ENCODE results near the gene ASNSD1. TPM values are rescaled to one million over a fixed set of nuclear protein-coding genes. Genes with fewer than 3 reads are reported as not detected.

Gene ASNSD1
- total and polyA plus RNA-seq, 2 of the 13 experiments (the other 11 are each of a cell fraction or from before 2014, with no cell fraction given) = 35.1 to 96.6 TPM

GRCh38 chr2:189641002-189641401 is 20.3 kb upstream of the ASNSD1 start:
- H2AFZ ChIP-seq (ENCODE audit: low read length) = no peak overlapping the region
- POLR2A ChIA-PET = no interaction called here
- no peak for TF ChIP-seq ZNF180 (CRISPR knock-in tag; IDR thresholded peaks at IDR 0.05; ENCODE audit: borderline replicate concordance, low read depth)
- TF ChIP-seq ZNF10 (CRISPR knock-in tag; IDR thresholded peaks at IDR 0.05; ENCODE audit: borderline replicate concordance, low read depth) = no peak
- TF ChIP-seq ISL2 (CRISPR knock-in tag; IDR thresholded peaks at IDR 0.05) = no peak
- no peak for TF ChIP-seq HIC2 (CRISPR knock-in tag; IDR thresholded peaks at IDR 0.05; ENCODE audit: low read depth)
- no peak for TF ChIP-seq E2F5 (CRISPR knock-in tag; conservative IDR thresholded peaks at IDR 0.05)
- no peak for TF ChIP-seq MBD4 (IDR thresholded peaks at IDR 0.05; ENCODE audit: borderline replicate concordance, low read length)
- no peak for TF ChIP-seq NONO (IDR thresholded peaks at IDR 0.05)
- no peak for TF ChIP-seq NONO (CRISPR knock-in tag; conservative IDR thresholded peaks at IDR 0.05)
- no peak for TF ChIP-seq STAT6 (CRISPR knock-in tag; IDR thresholded peaks at IDR 0.05; ENCODE audit: borderline replicate concordance)
- TF ChIP-seq ZNF430 (CRISPR knock-in tag; IDR thresholded peaks at IDR 0.05) = no peak
- TF ChIP-seq PAWR (CRISPR knock-in tag; IDR thresholded peaks at IDR 0.05; ENCODE audit: borderline replicate concordance) = no peak
- no peak for TF ChIP-seq JUNB (CRISPR knock-in tag; IDR thresholded peaks at IDR 0.05; ENCODE audit: borderline replicate concordance)
- TF ChIP-seq ZNF18 (CRISPR knock-in tag; IDR thresholded peaks at IDR 0.05; ENCODE audit: insufficient replicate concordance) = no peak
- TF ChIP-seq TGIF2 (CRISPR knock-in tag; IDR thresholded peaks at IDR 0.05) = no peak
- TF ChIP-seq ZBTB38 (CRISPR knock-in tag; IDR thresholded peaks at IDR 0.05) = no peak
- TF ChIP-seq MZF1 (CRISPR knock-in tag; IDR thresholded peaks at IDR 0.05; ENCODE audit: borderline replicate concordance) = no peak
- no peak for TF ChIP-seq ZNF747 (CRISPR knock-in tag; IDR thresholded peaks at IDR 0.05; ENCODE audit: borderline replicate concordance)
- no peak for TF ChIP-seq ATF4 (CRISPR knock-in tag; IDR thresholded peaks at IDR 0.05)

More at GRCh38 chr2:189641002-189641401, 20.3 kb upstream of the ASNSD1 start:
- Histone ChIP-seq H3K4me3 (replicated peaks in 1 of 3; ENCODE audit: insufficient read depth in 1 of 3, low read depth in 2 of 3, low read length in 3 of 3) (no peak overlapping the region), H3K4me1 (ENCODE audit: insufficient read depth, low read length) (no peaks in the 10 kb centered on the region), H3K9me3 (ENCODE audit: low read length) (no peaks in the 10 kb centered on the region), H4K20me1 (ENCODE audit: insufficient read depth, low read length) (no peaks in the 10 kb centered on the region), H3K36me3 (replicated peaks in 1 of 2; ENCODE audit: control insufficient read depth in 1 of 2, insufficient read depth in 2 of 2, low read length in 2 of 2) (no peaks in the 10 kb centered on the region), H3K27ac (ENCODE audit: extremely low read length, insufficient read depth, low read length) (no peak overlapping the region), H3K9ac (ENCODE audit: insufficient read depth, low read depth, low read length) (no peak overlapping the region), H3K27me3 (ENCODE audit: control insufficient read depth in 1 of 2, insufficient read depth in 2 of 2, low read length in 2 of 2) (no peaks in the 10 kb centered on the region), H3K79me2 (ENCODE audit: insufficient read depth, low read length) (no peaks in the 10 kb centered on the region), H3K4me2 (ENCODE audit: low read depth, low read length) (no peak overlapping the region)
- no peak for DNase-seq (ENCODE audit: low spot score)
- 2% methylated on average over 1 of the region's 1 CpG for WGBS (ENCODE audit: low lambda C conversion rate)
- intact Hi-C loops (cut with micrococcal nuclease; ENCODE audit: unreplicated experiment) = no loop called here
- in situ Hi-C loops (cut with HindIII; ENCODE audit: extremely low pct_ligation_motif_present, low pct_unique_long_range_greater_than_20kb) = no loop called here
- CTCF ChIA-PET (ENCODE audit: low intra/inter-chr PET ratio, low total read pairs) = no interaction called here
- FAIRE-seq = no peak
- BruUV-seq (replicated peaks) = no TSS peak
- ATAC-seq = no peak

Data from HepG2 (cell line).